Measurements from ENCODE around the gene SERPINA3.

The SERPINA3 gene

DNA sequence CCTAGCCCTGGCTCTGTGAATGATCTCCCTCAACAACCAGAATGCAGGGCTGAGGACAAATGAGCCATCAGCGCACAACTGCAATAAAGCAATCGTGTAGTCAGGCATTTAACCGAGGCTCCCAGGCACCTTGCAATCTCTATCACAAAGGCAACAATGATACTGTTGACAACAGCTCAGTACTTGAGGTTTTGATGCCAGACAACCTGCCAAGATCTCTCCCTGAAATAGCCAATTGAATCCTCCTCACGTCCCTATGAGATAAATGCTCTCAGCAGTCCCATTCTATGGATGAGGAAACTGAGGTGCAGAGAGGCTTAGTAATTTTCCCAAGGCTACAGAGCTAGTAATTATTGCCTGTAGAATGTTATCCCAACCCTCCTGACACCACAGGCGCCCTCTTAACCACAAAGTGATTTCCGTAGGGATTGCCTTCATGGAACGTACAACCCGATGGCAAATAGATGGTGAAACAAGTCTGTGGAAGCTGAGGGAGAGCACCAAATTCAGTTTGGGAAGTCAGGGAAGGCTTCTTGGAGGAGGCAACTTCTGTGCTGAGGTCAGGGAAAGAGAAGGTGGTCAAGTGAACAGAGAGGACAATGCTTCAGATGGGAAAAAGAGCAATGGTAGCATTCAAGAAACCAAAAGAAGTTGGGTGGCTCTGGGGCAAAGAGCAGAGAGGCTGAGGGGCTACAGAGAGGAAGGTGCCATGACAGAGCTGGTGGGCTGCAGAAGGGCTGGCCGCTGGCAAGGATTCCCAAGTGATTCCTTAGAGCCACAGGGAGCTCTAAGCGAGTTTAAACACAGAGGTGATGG, 12.6 kb downstream of the SERPINA3 start:
- no peak overlapping the region for H3K4me3 ChIP-seq (ENCODE audit: low read depth, low read length)
- TF ChIP-seq, protein P1, sequence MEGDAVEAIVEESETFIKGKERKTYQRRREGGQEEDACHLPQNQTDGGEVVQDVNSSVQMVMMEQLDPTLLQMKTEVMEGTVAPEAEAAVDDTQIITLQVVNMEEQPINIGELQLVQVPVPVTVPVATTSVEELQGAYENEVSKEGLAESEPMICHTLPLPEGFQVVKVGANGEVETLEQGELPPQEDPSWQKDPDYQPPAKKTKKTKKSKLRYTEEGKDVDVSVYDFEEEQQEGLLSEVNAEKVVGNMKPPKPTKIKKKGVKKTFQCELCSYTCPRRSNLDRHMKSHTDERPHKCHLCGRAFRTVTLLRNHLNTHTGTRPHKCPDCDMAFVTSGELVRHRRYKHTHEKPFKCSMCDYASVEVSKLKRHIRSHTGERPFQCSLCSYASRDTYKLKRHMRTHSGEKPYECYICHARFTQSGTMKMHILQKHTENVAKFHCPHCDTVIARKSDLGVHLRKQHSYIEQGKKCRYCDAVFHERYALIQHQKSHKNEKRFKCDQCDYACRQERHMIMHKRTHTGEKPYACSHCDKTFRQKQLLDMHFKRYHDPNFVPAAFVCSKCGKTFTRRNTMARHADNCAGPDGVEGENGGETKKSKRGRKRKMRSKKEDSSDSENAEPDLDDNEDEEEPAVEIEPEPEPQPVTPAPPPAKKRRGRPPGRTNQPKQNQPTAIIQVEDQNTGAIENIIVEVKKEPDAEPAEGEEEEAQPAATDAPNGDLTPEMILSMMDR (IDR thresholded peaks at IDR 0.05; ENCODE audit: low read depth, low read length): no peak

DNA sequence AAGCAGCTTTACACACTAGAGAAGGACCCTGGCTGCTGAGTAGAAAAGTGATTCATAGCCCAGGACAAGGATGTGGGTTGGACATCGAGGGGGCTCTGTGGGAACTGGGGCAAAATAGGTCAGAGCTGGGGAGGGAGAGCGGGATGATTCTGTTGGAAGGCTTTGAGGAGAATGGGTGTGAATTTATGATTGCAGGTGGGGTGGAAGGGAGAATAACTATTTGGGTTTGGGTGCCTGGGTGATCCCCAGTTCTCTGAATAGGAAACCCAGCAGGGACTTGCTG, 13.1 kb downstream of the SERPINA3 start:
- H3K4me3 ChIP-seq (ENCODE audit: low read depth, low read length): no peak overlapping the region
- TF ChIP-seq, protein P1 (IDR thresholded peaks at IDR 0.05; ENCODE audit: low read depth, low read length): no peak

DNA sequence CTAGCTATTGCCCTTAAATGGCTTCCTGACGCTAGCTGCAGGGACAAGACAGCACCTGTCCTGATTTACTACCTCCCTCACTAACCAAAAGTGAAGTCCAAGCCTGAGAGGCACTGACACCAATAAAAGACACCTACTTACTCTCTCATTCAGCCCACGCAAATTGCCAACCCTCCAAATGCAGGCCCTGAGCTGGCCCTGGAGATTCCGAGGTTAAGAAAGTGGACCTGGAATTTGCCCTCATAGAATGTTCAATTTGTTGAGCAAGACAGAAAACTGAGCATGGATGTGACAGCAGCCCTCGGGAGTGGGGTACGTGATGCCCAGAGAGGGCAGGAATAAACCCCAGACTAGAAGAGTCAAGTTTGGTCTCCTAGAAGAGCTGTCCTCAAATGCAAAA, 16.4 kb downstream of the SERPINA3 start:
- H3K4me3 ChIP-seq (ENCODE audit: low read depth, low read length): no peak overlapping the region
- TF ChIP-seq, protein P1 (IDR thresholded peaks at IDR 0.05; ENCODE audit: low read depth, low read length): no peak

DNA sequence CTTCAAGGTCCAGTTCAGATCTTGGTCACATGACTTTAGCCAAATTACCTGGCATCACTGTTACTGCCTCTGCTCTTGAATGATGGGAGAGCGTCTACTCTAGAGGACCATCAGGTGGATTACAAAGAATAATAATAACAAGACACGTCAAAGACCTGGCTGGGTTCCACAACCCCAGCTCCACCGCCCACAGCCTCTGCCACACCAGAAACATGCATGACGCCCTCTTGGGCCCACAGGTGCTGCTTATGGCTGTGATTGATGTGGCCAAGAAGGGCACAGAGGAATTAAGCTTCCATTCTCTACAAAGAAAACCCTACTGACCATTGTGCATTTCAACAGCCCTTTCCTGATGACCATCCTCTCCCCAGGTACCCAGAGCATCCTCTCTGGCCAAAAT, 18.2 kb downstream of the SERPINA3 start:
- TF ChIP-seq, protein P1 (IDR thresholded peaks at IDR 0.05; ENCODE audit: low read depth, low read length): no peak
- H3K4me3 ChIP-seq (ENCODE audit: low read depth, low read length): no peak overlapping the region

DNA sequence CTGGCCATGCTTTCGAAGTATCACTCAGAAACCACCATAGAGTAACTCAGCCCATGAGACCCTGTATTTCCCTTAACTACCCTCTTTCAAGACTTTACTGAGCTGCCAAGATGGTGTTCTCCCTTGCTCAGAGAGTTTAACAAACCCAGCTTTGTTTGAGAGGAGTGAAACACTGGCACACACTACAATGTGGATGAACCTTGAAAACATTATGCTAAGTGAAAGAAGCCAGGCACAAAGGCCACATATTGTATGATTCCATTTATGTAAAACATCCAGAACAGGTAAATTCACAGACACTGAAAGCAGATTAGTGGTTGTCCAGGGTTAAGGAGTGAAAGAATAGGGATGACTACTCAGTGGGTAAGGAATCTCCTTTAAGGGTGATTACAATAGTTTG, 18.9 kb downstream of the SERPINA3 start:
- TF ChIP-seq, protein P1 (IDR thresholded peaks at IDR 0.05; ENCODE audit: low read depth, low read length): no peak
- H3K4me3 ChIP-seq (ENCODE audit: low read depth, low read length): no peak overlapping the region

DNA sequence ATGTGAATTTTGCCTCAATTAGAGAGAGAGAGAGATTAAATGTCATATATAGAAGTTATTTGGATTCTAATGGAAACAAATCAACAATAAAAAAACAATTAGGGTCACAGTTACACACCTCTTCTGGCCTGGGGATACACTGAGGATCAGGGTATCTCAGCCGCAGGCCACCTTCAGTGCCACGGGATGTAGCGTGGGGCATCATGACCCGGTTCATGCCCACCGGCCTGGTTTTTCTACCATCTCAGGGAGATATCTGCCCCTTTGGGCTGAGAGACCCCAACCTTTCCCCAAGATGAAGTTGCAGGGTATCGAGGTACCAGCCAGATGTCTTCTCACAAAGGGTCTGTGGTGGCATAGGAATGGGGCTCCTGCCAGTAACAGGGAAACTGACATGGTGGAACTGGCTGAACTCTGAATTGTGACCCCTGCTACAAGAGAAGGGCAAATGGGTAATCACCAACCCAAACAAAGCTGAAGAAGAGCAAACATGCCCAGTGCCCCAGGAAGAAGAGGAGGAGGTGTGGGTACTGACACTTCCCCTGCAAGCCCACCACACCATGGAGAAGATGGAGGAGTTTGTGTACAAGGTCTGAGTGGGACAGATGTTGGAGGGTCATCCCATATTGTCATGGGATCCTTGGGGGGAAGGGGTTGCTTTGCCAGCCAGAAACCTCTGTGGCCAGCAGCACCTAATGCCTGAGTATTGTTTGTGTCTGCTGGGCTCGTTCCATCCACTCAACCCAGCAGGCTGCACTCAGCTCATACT, 19.5 kb downstream of the SERPINA3 start:
- H3K4me3 ChIP-seq (ENCODE audit: low read depth, low read length): no peak overlapping the region
- TF ChIP-seq, protein P1 (IDR thresholded peaks at IDR 0.05; ENCODE audit: low read depth, low read length): no peak

DNA sequence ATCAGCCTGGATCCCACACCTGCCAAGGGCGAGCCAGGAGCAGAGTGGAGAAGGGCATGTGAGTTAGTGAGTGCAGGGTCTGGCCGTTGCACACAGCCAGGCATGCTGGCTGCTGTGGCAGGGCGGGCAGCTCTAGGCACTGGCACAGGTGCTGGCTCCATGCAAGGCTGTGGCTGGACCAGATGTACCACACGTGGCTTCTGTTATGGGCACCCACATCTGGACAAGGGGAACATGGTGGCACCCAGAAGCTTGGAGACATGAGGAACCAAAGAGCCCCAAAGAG, 20.1 kb downstream of the SERPINA3 start:
- H3K4me3 ChIP-seq (ENCODE audit: low read depth, low read length): no peak overlapping the region
- TF ChIP-seq, protein P1 (IDR thresholded peaks at IDR 0.05; ENCODE audit: low read depth, low read length): no peak
